ENCODE measurements around the gene PYY.

The PYY gene

DNA sequence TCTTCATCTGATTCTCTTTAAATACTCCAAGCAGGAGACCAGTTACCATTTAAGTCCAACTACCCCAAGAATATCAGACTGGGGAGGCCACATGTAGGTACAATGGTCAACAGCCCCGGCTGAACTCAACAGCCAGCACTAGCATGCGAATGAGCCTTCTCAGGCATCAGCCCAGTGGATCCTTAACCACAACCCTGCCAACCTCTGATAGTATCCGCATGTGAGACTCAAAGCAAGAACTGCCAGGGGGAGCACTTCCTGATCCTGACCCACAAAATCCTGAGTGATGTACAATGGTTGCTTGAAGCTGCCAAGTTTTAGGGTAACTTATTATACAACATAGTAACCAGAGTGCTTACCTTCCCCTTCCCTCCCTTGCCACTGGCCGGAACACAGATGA lies 4.0 kb downstream of the PYY start:
- H3K36me3 ChIP-seq, result no peaks in the 10 kb centered on the region
- peaks cover 10 to 12% of the 10 kb centered on the region in 2 experiments for H3K4me1 ChIP-seq (ENCODE audit: control insufficient read depth in 1 of 2, insufficient read depth in 1 of 2, low read depth in 1 of 2, low read length in 1 of 2)
- no peak overlapping the region for H3K27ac ChIP-seq
- H3K4me3 ChIP-seq (ENCODE audit: low read depth in 1 of 2, low read length in 1 of 2), result no peak overlapping the region
- peaks cover 39% of the 10 kb centered on the region for H3K27me3 ChIP-seq
- no peaks in the 10 kb centered on the region for H3K9me3 ChIP-seq
- TF ChIP-seq, protein P1, sequence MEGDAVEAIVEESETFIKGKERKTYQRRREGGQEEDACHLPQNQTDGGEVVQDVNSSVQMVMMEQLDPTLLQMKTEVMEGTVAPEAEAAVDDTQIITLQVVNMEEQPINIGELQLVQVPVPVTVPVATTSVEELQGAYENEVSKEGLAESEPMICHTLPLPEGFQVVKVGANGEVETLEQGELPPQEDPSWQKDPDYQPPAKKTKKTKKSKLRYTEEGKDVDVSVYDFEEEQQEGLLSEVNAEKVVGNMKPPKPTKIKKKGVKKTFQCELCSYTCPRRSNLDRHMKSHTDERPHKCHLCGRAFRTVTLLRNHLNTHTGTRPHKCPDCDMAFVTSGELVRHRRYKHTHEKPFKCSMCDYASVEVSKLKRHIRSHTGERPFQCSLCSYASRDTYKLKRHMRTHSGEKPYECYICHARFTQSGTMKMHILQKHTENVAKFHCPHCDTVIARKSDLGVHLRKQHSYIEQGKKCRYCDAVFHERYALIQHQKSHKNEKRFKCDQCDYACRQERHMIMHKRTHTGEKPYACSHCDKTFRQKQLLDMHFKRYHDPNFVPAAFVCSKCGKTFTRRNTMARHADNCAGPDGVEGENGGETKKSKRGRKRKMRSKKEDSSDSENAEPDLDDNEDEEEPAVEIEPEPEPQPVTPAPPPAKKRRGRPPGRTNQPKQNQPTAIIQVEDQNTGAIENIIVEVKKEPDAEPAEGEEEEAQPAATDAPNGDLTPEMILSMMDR (IDR thresholded peaks at IDR 0.05), result no peak

DNA sequence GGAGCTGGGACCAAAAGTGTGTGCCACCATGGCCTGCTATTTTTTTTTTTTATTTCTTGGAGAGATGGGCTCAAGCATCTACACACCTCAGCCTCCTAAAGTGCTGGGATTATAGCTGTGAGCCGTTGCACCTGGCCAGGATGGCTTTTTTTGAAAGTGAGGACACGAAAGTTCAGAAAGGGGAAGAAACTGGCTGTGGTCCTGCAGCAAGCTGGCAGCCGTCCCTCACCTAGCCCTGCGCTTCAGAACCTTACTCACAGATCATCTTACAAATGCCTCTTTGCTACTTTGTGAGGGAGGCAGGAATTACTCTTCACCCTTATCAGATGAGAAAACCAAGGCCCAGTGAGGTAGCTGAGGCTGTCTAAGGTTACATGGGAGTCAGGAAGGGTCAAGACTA lies 7.0 kb downstream of the PYY start:
- TF ChIP-seq, protein P1 (IDR thresholded peaks at IDR 0.05), result no peak
- Histone ChIP-seq H3K27me3 (peaks cover 9% of the 10 kb centered on the region), H3K4me1 (ENCODE audit: control insufficient read depth in 1 of 2, insufficient read depth in 1 of 2, low read depth in 1 of 2, low read length in 1 of 2) (peaks cover 0 to under 1% of the 10 kb centered on the region in 2 experiments), H3K9me3 (no peaks in the 10 kb centered on the region), H3K27ac (no peak overlapping the region), H3K36me3 (no peaks in the 10 kb centered on the region), H3K4me3 (ENCODE audit: low read depth in 1 of 2, low read length in 1 of 2) (no peak overlapping the region)

DNA sequence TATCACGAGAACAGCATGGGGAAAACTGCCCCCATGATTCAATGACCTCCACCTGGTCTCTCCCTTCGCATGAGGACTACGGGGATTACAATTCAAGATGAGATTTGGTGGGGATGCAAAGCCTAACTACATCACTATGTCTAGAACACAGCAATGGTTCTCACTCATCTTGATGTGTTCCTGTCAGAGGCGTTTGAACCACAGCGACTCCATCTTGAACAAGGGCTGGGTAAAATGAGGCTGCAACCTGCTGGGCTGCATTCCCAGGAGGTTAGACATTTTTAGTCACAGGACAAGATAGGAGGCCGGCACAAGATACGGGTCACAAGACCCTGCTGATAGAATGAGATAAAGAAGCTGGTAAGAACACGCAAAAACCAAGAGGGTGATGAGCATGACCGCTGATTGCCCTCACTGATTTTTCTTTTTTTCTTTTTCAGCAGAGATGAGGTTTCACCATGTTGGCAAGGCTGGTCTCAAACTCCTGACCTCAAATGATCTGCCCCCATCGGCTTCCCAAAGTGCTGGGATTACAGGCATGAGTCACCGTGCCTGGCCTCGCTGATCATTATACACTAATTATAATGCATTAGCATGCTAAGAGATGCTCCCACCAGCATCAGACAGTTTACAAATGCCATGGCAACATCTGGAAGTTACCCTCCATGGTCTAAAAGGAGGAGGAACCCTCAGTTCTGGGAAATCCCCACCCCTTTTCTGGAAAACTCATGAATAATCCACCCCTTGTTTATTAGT lies 8.5 kb downstream of the PYY start:
- H3K36me3 ChIP-seq, result no peaks in the 10 kb centered on the region
- H3K27me3 ChIP-seq, result peaks cover 12% of the 10 kb centered on the region
- no peaks in the 10 kb centered on the region for H3K4me1 ChIP-seq (ENCODE audit: control insufficient read depth in 1 of 2, insufficient read depth in 1 of 2, low read depth in 1 of 2, low read length in 1 of 2)
- H3K27ac ChIP-seq, result no peak overlapping the region
- no peak overlapping the region for H3K4me3 ChIP-seq (ENCODE audit: low read depth in 1 of 2, low read length in 1 of 2)
- H3K9me3 ChIP-seq, result no peaks in the 10 kb centered on the region
- TF ChIP-seq, protein P1 (IDR thresholded peaks at IDR 0.05), result no peak

DNA sequence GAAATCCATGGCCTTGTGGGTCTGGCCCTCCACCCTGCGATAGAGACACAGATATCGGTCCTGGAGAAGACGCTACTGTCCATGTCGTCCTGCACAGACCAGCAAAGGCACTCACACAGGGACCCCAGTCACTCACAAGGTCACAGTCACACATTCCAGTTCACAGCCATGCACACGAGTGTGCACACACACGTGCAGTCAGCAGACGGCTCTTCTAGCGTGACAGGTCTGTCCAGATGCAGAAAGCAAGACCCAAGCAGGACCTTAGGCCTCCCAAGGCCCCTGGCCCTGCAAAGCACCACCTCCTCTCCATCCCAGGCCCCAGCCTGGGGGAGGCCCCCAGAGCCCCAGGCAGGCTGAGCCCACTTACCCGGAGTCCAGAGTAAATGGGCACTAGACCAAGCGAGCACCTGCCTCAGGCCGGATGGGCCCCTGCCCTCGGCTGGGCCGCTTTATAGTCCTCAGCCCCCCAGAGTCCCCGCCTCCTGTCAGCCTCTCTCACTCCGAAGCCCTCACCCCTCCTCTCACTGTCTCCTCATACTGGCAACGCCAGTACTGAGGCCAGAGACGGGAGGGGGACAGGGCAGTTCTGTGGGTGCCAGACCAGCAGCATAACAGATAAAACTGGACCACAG lies 11.6 kb downstream of the PYY start, which contains the start of gene PPY:
Gene PPY (minus strand): TSS at position 426 of the 635 bp plus-strand sequence. CDS start 822 bp downstream, outside the sequence.
- H3K27ac ChIP-seq, result no peak within 1 kb of the TSS
- peaks cover 4 to 6% of the 10 kb centered on the region in 2 experiments for H3K4me1 ChIP-seq (ENCODE audit: control insufficient read depth in 1 of 2, insufficient read depth in 1 of 2, low read depth in 1 of 2, low read length in 1 of 2)
- no peaks in the 10 kb centered on the region for H3K9me3 ChIP-seq
- H3K4me3 ChIP-seq (ENCODE audit: low read depth in 1 of 2, low read length in 1 of 2), result no peak within 1 kb of the TSS
- TF ChIP-seq, protein P1 (IDR thresholded peaks at IDR 0.05), result no peak
- H3K27me3 ChIP-seq, result peaks cover 38% of the 10 kb centered on the region
- no peaks in the 10 kb centered on the region for H3K36me3 ChIP-seq

DNA sequence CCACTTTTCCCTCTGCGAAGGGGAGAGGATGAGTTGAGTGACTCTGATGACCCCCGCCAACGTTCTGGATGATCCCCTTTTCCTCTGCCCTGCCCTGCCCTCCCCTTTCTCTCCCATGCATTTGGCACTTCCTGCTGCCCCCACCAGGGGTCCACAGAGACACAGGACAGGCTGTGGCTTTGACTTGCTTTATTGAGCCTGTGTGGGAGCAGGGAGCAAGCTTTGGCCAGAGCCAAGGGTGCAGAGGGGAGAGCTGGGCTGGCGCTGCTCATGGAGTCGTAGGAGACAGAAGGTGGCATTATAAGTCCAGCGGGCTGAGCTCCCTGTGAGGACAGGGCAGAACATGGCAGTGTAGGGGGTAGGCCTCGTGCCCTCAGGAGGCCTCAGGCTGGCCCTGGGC lies 13.1 kb downstream of the PYY start:
- Histone ChIP-seq H3K27me3 (peaks cover 53% of the 10 kb centered on the region), H3K9me3 (no peaks in the 10 kb centered on the region), H3K27ac (no peak overlapping the region), H3K4me3 (ENCODE audit: low read depth in 1 of 2, low read length in 1 of 2) (no peak overlapping the region), H3K36me3 (no peaks in the 10 kb centered on the region), H3K4me1 (ENCODE audit: control insufficient read depth in 1 of 2, insufficient read depth in 1 of 2, low read depth in 1 of 2, low read length in 1 of 2) (peaks cover 4 to 6% of the 10 kb centered on the region in 2 experiments)
- TF ChIP-seq, protein P1 (IDR thresholded peaks at IDR 0.05), result no peak
